PC-3 (cell line): ENCODE results near the gene SYDE1.

Source experiments
- CTCF ChIP-seq: fragments of 300-600 bp; sonication (generic); conservative IDR thresholded peaks from 2 replicates; pipeline ENCODE4 v1.5.1; 2017; ENCODE audit warnings: antibody characterized with exemption, low read depth, mild to moderate bottlenecking, low read length
- EZH2 ChIP-seq: fragments of 300-600 bp; sonication (generic); IDR thresholded peaks from one replicate; pipeline ENCODE4 v1.6.1; 2017; ENCODE audit warnings: antibody characterized with exemption, mild to moderate bottlenecking, low read length; ENCODE audit not compliant: unreplicated experiment

DNA sequence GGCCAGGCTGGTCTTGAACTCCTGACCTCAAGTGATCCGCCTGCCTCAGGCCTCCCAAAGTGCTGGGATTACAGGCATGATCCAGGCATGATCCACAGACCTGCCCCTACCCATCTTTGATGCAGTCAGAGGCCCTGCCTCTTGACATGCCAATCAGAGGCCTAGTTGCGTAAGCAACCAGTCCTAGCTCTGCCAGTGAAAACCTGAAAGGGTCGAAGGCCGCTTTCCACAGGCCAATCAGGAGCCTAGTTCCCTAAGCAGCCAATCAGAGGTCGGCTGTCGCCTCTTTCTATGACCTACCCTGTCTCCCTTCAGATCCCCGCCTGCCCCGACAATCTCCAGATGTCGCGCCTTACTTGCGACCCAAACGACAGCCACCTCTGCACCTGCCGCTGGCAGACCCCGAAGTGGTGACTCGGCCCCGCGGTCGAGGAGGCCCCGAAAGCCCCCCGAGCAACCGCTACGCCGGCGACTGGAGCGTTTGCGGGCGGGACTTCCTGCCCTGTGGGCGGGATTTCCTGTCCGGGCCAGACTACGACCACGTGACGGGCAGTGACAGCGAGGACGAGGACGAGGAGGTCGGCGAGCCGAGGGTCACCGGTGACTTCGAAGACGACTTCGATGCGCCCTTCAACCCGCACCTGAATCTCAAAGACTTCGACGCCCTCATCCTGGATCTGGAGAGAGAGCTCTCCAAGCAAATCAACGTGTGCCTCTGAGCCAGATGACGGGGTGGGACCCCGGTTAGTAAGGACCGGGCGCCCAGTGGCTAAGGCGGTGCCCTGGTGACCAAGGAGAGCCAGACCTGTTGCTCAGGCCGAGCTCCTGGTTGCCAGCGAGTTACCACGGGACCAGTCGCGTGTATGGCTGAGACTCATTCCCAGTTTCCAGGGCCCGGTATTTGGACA lies 6.3 kb downstream of the SYDE1 start:
- TF ChIP-seq EZH2 (no peak), CTCF (no peak)
